ENCODE data around the gene HTR3D.
A peak's percentile ranks its signal among the peaks of the same experiment; 100 is the strongest.
"Not testable (repeated sequence)": the region's sequence is repeated elsewhere in the genome, so short reads cannot be mapped to it uniquely, and the experiment has no call there.

Gene HTR3D

DNA sequence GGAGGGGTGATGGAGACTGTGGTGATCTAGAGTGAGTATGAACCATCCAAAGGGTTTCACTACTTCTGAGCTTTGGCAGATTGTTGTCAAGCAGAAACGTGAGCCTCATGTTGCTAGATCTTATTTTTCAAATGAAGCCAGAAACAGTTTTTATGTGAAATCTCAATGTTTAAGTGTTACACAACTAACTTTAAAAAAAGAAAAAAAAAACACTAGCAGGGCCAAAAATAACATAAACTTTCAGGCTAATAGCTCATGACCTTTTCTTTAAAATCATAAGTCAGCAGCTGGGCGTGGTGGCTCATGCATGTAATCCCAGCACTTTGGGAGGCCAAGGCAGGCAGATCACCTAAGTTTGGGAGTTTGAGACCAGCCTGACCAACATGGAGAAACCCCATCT, 2.1 kb upstream of the HTR3D start:
- TF ChIP-seq, protein P1, sequence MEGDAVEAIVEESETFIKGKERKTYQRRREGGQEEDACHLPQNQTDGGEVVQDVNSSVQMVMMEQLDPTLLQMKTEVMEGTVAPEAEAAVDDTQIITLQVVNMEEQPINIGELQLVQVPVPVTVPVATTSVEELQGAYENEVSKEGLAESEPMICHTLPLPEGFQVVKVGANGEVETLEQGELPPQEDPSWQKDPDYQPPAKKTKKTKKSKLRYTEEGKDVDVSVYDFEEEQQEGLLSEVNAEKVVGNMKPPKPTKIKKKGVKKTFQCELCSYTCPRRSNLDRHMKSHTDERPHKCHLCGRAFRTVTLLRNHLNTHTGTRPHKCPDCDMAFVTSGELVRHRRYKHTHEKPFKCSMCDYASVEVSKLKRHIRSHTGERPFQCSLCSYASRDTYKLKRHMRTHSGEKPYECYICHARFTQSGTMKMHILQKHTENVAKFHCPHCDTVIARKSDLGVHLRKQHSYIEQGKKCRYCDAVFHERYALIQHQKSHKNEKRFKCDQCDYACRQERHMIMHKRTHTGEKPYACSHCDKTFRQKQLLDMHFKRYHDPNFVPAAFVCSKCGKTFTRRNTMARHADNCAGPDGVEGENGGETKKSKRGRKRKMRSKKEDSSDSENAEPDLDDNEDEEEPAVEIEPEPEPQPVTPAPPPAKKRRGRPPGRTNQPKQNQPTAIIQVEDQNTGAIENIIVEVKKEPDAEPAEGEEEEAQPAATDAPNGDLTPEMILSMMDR (IDR thresholded peaks at IDR 0.05; ENCODE audit: low read depth, low read length), result no peak
- DNase-seq (ENCODE audit: low read depth in 2 of 2), result peak; percentile 27 to 38

GRCh38 chr3:184030536-184030935, 1.0 kb upstream of the HTR3D start:
- TF ChIP-seq, protein P1 (IDR thresholded peaks at IDR 0.05; ENCODE audit: low read depth, low read length), result no peak
- no peak overlapping the region for H3K4me3 ChIP-seq (replicated peaks in 1 of 2; ENCODE audit: low read depth in 2 of 2, low read length in 2 of 2)
- DNase-seq (ENCODE audit: low read depth in 2 of 2), result no peak

More for the DNA sequence above, 2.1 kb upstream of the HTR3D start:
- H3K4me3 ChIP-seq (replicated peaks in 1 of 2; ENCODE audit: low read depth in 2 of 2, low read length in 2 of 2), result no peak overlapping the region

GRCh38 chr3:184037816-184038215, 6.3 kb downstream of the HTR3D start:
- TF ChIP-seq, protein P1 (IDR thresholded peaks at IDR 0.05; ENCODE audit: low read depth, low read length), result no peak
- H3K4me3 ChIP-seq (replicated peaks in 1 of 2; ENCODE audit: low read depth in 2 of 2, low read length in 2 of 2), result no peak overlapping the region
- DNase-seq (ENCODE audit: low read depth in 2 of 2), result no peak

DNA sequence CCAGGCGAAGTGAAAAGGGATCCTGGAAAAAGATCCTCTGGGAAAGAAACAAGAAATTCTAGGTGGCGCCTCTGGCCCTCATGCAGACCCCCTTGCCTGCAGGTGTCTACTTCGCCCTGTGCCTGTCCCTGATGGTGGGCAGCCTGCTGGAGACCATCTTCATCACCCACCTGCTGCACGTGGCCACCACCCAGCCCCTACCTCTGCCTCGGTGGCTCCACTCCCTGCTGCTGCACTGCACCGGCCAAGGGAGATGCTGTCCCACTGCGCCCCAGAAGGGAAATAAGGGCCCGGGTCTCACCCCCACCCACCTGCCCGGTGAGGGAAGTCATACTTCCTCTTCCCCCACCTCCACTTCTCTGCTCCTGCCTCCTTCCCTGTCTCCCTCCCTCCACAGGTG, 6.8 kb downstream of the HTR3D start:
- DNase-seq (ENCODE audit: low read depth in 2 of 2); H3K4me3 ChIP-seq (replicated peaks in 1 of 2; ENCODE audit: low read depth in 2 of 2, low read length in 2 of 2): not testable (repeated sequence)

DNA sequence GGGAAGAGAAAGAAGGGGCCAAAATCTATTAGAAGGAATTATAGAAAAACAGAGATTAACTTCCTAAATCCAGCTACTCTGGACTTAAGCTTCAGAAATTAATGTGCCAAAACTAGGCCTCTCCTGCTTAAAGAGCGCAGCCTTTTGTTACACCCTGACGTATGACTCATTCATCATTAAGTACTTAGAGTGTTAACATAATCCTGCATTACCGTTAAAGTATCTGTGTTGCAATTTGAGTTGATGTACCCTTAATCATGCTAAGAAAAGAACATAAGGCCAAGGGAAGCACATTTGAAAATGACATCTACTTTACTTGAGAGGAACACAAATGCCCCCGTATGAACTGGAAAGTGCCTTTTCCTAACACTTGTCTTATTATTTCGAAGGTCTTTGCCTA, 7.9 kb downstream of the HTR3D start:
- TF ChIP-seq, protein P1 (IDR thresholded peaks at IDR 0.05; ENCODE audit: low read depth, low read length), result no peak
- peak in 1 of 2 donors; percentile 61 for DNase-seq (ENCODE audit: low read depth in 2 of 2)
- no peak overlapping the region for H3K4me3 ChIP-seq (replicated peaks in 1 of 2; ENCODE audit: low read depth in 2 of 2, low read length in 2 of 2)

- DNase-seq (ENCODE audit: low read depth in 2 of 2), result peak; percentile 39 to 59
- H3K4me3 ChIP-seq (replicated peaks in 1 of 2; ENCODE audit: low read depth in 2 of 2, low read length in 2 of 2), result no peak overlapping the region
- TF ChIP-seq, protein P1 (IDR thresholded peaks at IDR 0.05; ENCODE audit: low read depth, low read length), result peak; percentile 51
These were observed 8.5 kb downstream of the HTR3D start for GRCh38 chr3:184040010-184040409.

GRCh38 chr3:184042617-184043016, 11.1 kb downstream of the HTR3D start:
- TF ChIP-seq, protein P1 (IDR thresholded peaks at IDR 0.05; ENCODE audit: low read depth, low read length), result no peak
- no peak for DNase-seq (ENCODE audit: low read depth in 2 of 2)
- H3K4me3 ChIP-seq (replicated peaks in 1 of 2; ENCODE audit: low read depth in 2 of 2, low read length in 2 of 2), result no peak overlapping the region
